Gastrocnemius medialis (tissue), 4 donors: Measurements from ENCODE around the gene PDZRN4. TPM values are rescaled to one million over a fixed set of nuclear protein-coding genes. Genes with fewer than 3 reads are reported as not detected.

Experiments used
- ATAC-seq, 2 donors: fragments of 150-250 bp; one replicate each; pipeline ENCODE4 v1.9.1; 2016
- DNase-seq, 2 donors: peaks; one replicate each; pipeline ENCODE4 v3.0.0-alpha.2; 2019
- H3K27ac ChIP-seq, 4 donors: fragments of 200-600 bp; sonication (generic); 1 replicate in 1 of 4; 2 replicates in 3 of 4; pipeline ENCODE4 v1.5.1; 2016 to 2018; ENCODE audit warnings: mild to moderate bottlenecking in 2 of 4, moderate library complexity in 1 of 4
- H3K27me3 ChIP-seq, 3 donors: fragments of 200-600 bp; sonication (generic) in 2 of 3; 1 replicate in 1 of 3; 2 replicates in 2 of 3; pipeline versions ENCODE4 v1.5.1 to v1.6.0; 2016 to 2019; ENCODE audit warnings: mild to moderate bottlenecking in 1 of 3, moderate library complexity in 1 of 3
- H3K36me3 ChIP-seq, 2 donors: fragments of 200-600 bp; sonication (generic) in 1 of 2; one replicate each; pipeline ENCODE4 v1.5.1; 2017 to 2018
- H3K4me1 ChIP-seq, 2 donors: fragments of 200-600 bp; sonication (generic) in 1 of 2; one replicate each; pipeline ENCODE4 v1.5.1; 2016 to 2017; ENCODE audit warnings: mild to moderate bottlenecking in 2 of 2
- H3K4me3 ChIP-seq, 4 donors: fragments of 200-600 bp; sonication (generic) in 3 of 4; 1 replicate in 1 of 4; 2 replicates in 3 of 4; pipeline ENCODE4 v1.5.1; 2016 to 2019; ENCODE audit warnings: mild to moderate bottlenecking in 2 of 4
- H3K9me3 ChIP-seq, 3 donors: fragments of 200-600 bp; sonication (generic) in 2 of 3; 1 replicate in 1 of 3; 2 replicates in 2 of 3; pipeline ENCODE4 v1.5.1; 2016 to 2019
- CTCF ChIP-seq, 5 experiments: fragments of 450-650 bp in 3 of 5; fragments of 200-600 bp in 2 of 5; sonication (generic) in 2 of 5; IDR thresholded peaks in 4 of 5; conservative IDR thresholded peaks in 1 of 5; 1 replicate in 4 of 5; 2 replicates in 1 of 5; pipeline ENCODE4 v1.5.1; 2016 to 2019; ENCODE audit warnings: antibody characterized with exemption in 5 of 5, mild to moderate bottlenecking in 3 of 5, moderate library complexity in 3 of 5
- POLR2A ChIP-seq, 2 donors: fragments of 450-650 bp; IDR thresholded peaks; one replicate each; pipeline ENCODE4 v1.6.1; 2017; ENCODE audit warnings: antibody characterized with exemption in 2 of 2, mild to moderate bottlenecking in 2 of 2, moderate library complexity in 2 of 2
- in situ Hi-C, 4 donors: fragments of 200-750 bp; cut with MboI; loops; one replicate each; pipeline versions ENCODE4 v1.15.0 to v1.8.0; 2017; ENCODE audit warnings: low sequenced_read_pairs in 4 of 4
- intact Hi-C: fragments of 100-400 bp; cut with DNase I; formaldehyde crosslinking; loops from one replicate; pipeline ENCODE4 v1.15.1; 2023; ENCODE audit warnings: low total_unique reads
- total RNA-seq, 4 donors: library from RNA; depleted of rRNA; stranded (reverse); fragments of >200 nt; gene quantifications; one replicate each; pipeline versions ENCODE4 v1.1.0 to v1.2.3, GENCODE V29; 2016

PDZRN4 gene
- total RNA-seq, 4 donors from 2014 or later: 0.17 to 1.7 (median 0.64) TPM

GRCh38 chr12:41339784-41340183 is 151.7 kb downstream of the PDZRN4 start:
- in situ Hi-C loops: no loop called here
- Histone ChIP-seq H3K4me3 (no peak overlapping the region), H3K9me3 (no peaks in the 10 kb centered on the region), H3K36me3 (no peaks in the 10 kb centered on the region), H3K27me3 (no peaks in the 10 kb centered on the region), H3K4me1 (no peaks in the 10 kb centered on the region), H3K27ac (no peak overlapping the region)
- intact Hi-C loops: no loop called here
- DNase-seq (no peak), ATAC-seq (no peak)
- no peak for TF ChIP-seq POLR2A (IDR thresholded peaks at IDR 0.05)
- TF ChIP-seq CTCF (IDR thresholded peaks at IDR 0.05 in 4 of 5, conservative IDR thresholded peaks at IDR 0.05 in 1 of 5): no peak

- Histone ChIP-seq H3K27ac (no peak overlapping the region), H3K27me3 (no peaks in the 10 kb centered on the region), H3K9me3 (no peaks in the 10 kb centered on the region), H3K4me1 (no peaks in the 10 kb centered on the region), H3K4me3 (no peak overlapping the region), H3K36me3 (no peaks in the 10 kb centered on the region)
- DNase-seq (no peak), ATAC-seq (no peak)
- TF ChIP-seq POLR2A (IDR thresholded peaks at IDR 0.05): no peak
- no peak for TF ChIP-seq CTCF (IDR thresholded peaks at IDR 0.05 in 4 of 5, conservative IDR thresholded peaks at IDR 0.05 in 1 of 5)
- intact Hi-C loops: no loop called here
- in situ Hi-C loops: no loop called here
These were observed 156.8 kb downstream of the PDZRN4 start for GRCh38 chr12:41344776-41345470.

- Histone ChIP-seq H3K27me3 (no peaks in the 10 kb centered on the region), H3K27ac (no peak overlapping the region), H3K4me1 (no peaks in the 10 kb centered on the region), H3K4me3 (no peak overlapping the region), H3K36me3 (no peaks in the 10 kb centered on the region), H3K9me3 (no peaks in the 10 kb centered on the region)
- no peak for ATAC-seq
- no peak for DNase-seq
- intact Hi-C loops (no loop called here), in situ Hi-C loops (no loop called here)
- no peak for TF ChIP-seq CTCF (IDR thresholded peaks at IDR 0.05 in 4 of 5, conservative IDR thresholded peaks at IDR 0.05 in 1 of 5)
- no peak for TF ChIP-seq POLR2A (IDR thresholded peaks at IDR 0.05)
These were observed 160.1 kb downstream of the PDZRN4 start for GRCh38 chr12:41348198-41348597.

GRCh38 chr12:41356181-41356580 is 168.1 kb downstream of the PDZRN4 start:
- no peaks in the 10 kb centered on the region for H3K4me1 ChIP-seq
- H3K4me3 ChIP-seq: no peak overlapping the region
- ATAC-seq (no peak), DNase-seq (no peak)
- no peaks in the 10 kb centered on the region for H3K36me3 ChIP-seq
- no peak overlapping the region for H3K27ac ChIP-seq
- TF ChIP-seq CTCF (IDR thresholded peaks at IDR 0.05 in 4 of 5, conservative IDR thresholded peaks at IDR 0.05 in 1 of 5): no peak
- no peak for TF ChIP-seq POLR2A (IDR thresholded peaks at IDR 0.05)
- in situ Hi-C loops: no loop called here
- no peaks in the 10 kb centered on the region for H3K27me3 ChIP-seq
- no peaks in the 10 kb centered on the region for H3K9me3 ChIP-seq
- intact Hi-C loops: no loop called here

- Histone ChIP-seq H3K9me3 (no peaks in the 10 kb centered on the region), H3K36me3 (no peaks in the 10 kb centered on the region), H3K27me3 (no peaks in the 10 kb centered on the region), H3K27ac (no peak overlapping the region), H3K4me1 (no peaks in the 10 kb centered on the region), H3K4me3 (no peak overlapping the region)
- TF ChIP-seq CTCF (IDR thresholded peaks at IDR 0.05 in 4 of 5, conservative IDR thresholded peaks at IDR 0.05 in 1 of 5): no peak
- no peak for TF ChIP-seq POLR2A (IDR thresholded peaks at IDR 0.05)
- no peak for DNase-seq
- intact Hi-C loops: no loop called here
- in situ Hi-C loops: no loop called here
- ATAC-seq: no peak
These were observed 173.6 kb downstream of the PDZRN4 start for GRCh38 chr12:41361738-41362137.
